Measurements from ENCODE around the gene WFDC8. TPM values are rescaled to one million over a fixed set of nuclear protein-coding genes. Genes with fewer than 3 reads are reported as not detected.

WFDC8 gene
- total and polyA plus RNA-seq, 2 donors (not counting 1 experiment from before 2014, with no cell fraction given) = not detected

DNA sequence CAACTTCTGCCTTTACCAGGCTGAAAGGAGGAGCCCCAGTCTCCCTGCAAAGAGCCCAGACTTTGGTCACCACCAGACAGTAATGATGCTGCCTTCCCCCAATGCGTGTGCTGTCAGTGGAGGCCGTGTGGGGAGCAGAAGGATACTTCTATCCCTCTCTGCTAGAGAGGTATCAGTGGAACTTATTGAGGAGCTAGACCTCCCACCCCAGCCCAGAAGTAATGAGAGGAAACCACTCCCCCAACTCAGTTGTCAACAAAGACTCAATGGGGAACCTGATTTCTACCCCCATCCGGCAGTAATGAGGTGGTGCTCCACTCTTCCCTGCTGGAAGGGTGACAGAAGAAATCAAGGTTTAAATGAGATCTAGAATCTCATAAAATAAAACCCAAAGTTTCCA lies 4.4 kb upstream of the WFDC8 start:
- Histone ChIP-seq H4K20me1 (ENCODE audit: control insufficient read depth, extremely low read depth, insufficient read depth, low read length) (no peaks in the 10 kb centered on the region), H3K9ac (ENCODE audit: insufficient read depth, low read length) (no peak overlapping the region)
- TF ChIP-seq, protein P1, sequence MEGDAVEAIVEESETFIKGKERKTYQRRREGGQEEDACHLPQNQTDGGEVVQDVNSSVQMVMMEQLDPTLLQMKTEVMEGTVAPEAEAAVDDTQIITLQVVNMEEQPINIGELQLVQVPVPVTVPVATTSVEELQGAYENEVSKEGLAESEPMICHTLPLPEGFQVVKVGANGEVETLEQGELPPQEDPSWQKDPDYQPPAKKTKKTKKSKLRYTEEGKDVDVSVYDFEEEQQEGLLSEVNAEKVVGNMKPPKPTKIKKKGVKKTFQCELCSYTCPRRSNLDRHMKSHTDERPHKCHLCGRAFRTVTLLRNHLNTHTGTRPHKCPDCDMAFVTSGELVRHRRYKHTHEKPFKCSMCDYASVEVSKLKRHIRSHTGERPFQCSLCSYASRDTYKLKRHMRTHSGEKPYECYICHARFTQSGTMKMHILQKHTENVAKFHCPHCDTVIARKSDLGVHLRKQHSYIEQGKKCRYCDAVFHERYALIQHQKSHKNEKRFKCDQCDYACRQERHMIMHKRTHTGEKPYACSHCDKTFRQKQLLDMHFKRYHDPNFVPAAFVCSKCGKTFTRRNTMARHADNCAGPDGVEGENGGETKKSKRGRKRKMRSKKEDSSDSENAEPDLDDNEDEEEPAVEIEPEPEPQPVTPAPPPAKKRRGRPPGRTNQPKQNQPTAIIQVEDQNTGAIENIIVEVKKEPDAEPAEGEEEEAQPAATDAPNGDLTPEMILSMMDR (conservative IDR thresholded peaks at IDR 0.05 in 1 of 2, IDR thresholded peaks at IDR 0.05 in 1 of 2; ENCODE audit: low read depth in 1 of 2, low read length in 2 of 2) = no peak
- TF ChIP-seq EZH2 (IDR thresholded peaks at IDR 0.05; ENCODE audit: low read length, missing control alignments) = no peak

DNA sequence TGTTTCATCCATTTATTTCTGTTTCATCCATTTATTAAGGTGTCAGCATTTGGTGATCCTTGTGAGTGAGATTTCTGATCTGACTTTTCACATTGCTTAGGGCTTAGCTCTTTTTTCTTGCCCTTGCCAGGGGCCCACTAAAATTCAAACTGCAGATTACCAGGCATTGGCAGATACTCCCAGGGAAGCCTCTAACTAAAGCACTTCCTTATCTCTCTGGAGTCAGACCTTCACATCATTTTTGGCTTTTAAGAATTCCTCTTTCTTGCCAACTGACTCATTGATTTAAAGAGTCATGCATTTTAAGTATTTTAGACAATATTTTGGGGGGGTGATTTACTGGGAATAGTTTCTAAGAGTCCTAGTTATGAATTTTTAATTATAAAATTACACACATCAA lies 2.6 kb upstream of the WFDC8 start:
- no peak for TF ChIP-seq EZH2 (IDR thresholded peaks at IDR 0.05; ENCODE audit: low read length, missing control alignments)
- TF ChIP-seq, protein P1 (conservative IDR thresholded peaks at IDR 0.05 in 1 of 2, IDR thresholded peaks at IDR 0.05 in 1 of 2; ENCODE audit: low read depth in 1 of 2, low read length in 2 of 2) = no peak
- Histone ChIP-seq H3K9me3 (ENCODE audit: control insufficient read depth, insufficient read depth, low read depth, low read length) (no peaks in the 10 kb centered on the region), H3K4me2 (ENCODE audit: extremely low read depth, insufficient read depth, low read length) (no peak overlapping the region), H3K79me2 (ENCODE audit: control insufficient read depth, insufficient read depth, low read length) (no peaks in the 10 kb centered on the region), H2AFZ (ENCODE audit: low read length) (no peak overlapping the region), H3K36me3 (ENCODE audit: control insufficient read depth, insufficient read depth, low read length) (no peaks in the 10 kb centered on the region), H4K20me1 (ENCODE audit: control insufficient read depth, extremely low read depth, insufficient read depth, low read length) (no peaks in the 10 kb centered on the region), H3K27ac (ENCODE audit: insufficient read depth, low read length) (no peak overlapping the region), H3K4me3 (replicated peaks in 1 of 4; ENCODE audit: control extremely low read depth in 1 of 4, insufficient read depth in 1 of 4, low read depth in 3 of 4, low read length in 4 of 4) (no peak overlapping the region), H3K27me3 (ENCODE audit: control insufficient read depth, insufficient read depth, low read length) (peaks cover 4% of the 10 kb centered on the region), H3K9ac (ENCODE audit: insufficient read depth, low read length) (no peak overlapping the region), H3K4me1 (ENCODE audit: control insufficient read depth, extremely low read depth, insufficient read depth, low read length) (no peaks in the 10 kb centered on the region)
- DNase-seq (ENCODE audit: low read depth in 2 of 2) = peak in 1 of 2 donors; percentile 24

More for the DNA sequence above, 4.4 kb upstream of the WFDC8 start:
- no peak overlapping the region for H3K4me2 ChIP-seq (ENCODE audit: extremely low read depth, insufficient read depth, low read length)
- H3K4me3 ChIP-seq (replicated peaks in 1 of 4; ENCODE audit: control extremely low read depth in 1 of 4, insufficient read depth in 1 of 4, low read depth in 3 of 4, low read length in 4 of 4) = no peak overlapping the region
- no peaks in the 10 kb centered on the region for H3K9me3 ChIP-seq (ENCODE audit: control insufficient read depth, insufficient read depth, low read depth, low read length)
- no peaks in the 10 kb centered on the region for H3K4me1 ChIP-seq (ENCODE audit: control insufficient read depth, extremely low read depth, insufficient read depth, low read length)
- no peak overlapping the region for H3K27ac ChIP-seq (ENCODE audit: insufficient read depth, low read length)
- no peak for DNase-seq (ENCODE audit: low read depth in 2 of 2)
- H3K79me2 ChIP-seq (ENCODE audit: control insufficient read depth, insufficient read depth, low read length) = no peaks in the 10 kb centered on the region
- H2AFZ ChIP-seq (ENCODE audit: low read length) = no peak overlapping the region
- no peaks in the 10 kb centered on the region for H3K36me3 ChIP-seq (ENCODE audit: control insufficient read depth, insufficient read depth, low read length)
- H3K27me3 ChIP-seq (ENCODE audit: control insufficient read depth, insufficient read depth, low read length) = peaks cover 4% of the 10 kb centered on the region

DNA sequence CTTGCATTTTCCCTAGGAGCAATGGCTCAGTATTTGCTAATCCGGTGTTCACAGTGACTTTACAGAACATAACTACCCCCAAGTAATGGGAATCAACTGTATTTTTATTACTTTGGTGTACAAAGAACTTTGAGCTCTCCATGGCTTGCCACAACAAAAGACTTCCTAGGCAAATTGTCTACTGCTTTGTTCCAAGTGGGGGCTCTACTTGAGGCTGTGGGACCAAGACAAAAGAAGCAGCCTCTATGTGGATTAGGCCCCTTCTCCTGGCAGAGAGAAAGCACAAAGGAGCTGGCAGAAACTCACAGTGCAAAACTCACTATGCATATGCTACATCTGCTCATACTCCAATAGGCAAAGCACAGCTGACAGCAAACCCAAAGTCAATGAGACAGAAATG lies 853 bp downstream of the WFDC8 start:
- Histone ChIP-seq H3K9ac (ENCODE audit: insufficient read depth, low read length) (no peak overlapping the region), H3K4me1 (ENCODE audit: control insufficient read depth, extremely low read depth, insufficient read depth, low read length) (no peaks in the 10 kb centered on the region), H3K36me3 (ENCODE audit: control insufficient read depth, insufficient read depth, low read length) (no peaks in the 10 kb centered on the region), H3K27ac (ENCODE audit: insufficient read depth, low read length) (no peak overlapping the region), H3K27me3 (ENCODE audit: control insufficient read depth, insufficient read depth, low read length) (peaks cover 1% of the 10 kb centered on the region), H2AFZ (ENCODE audit: low read length) (no peak overlapping the region), H3K9me3 (ENCODE audit: control insufficient read depth, insufficient read depth, low read depth, low read length) (no peaks in the 10 kb centered on the region), H3K4me3 (replicated peaks in 1 of 4; ENCODE audit: control extremely low read depth in 1 of 4, insufficient read depth in 1 of 4, low read depth in 3 of 4, low read length in 4 of 4) (no peak overlapping the region), H4K20me1 (ENCODE audit: control insufficient read depth, extremely low read depth, insufficient read depth, low read length) (no peaks in the 10 kb centered on the region), H3K79me2 (ENCODE audit: control insufficient read depth, insufficient read depth, low read length) (no peaks in the 10 kb centered on the region), H3K4me2 (ENCODE audit: extremely low read depth, insufficient read depth, low read length) (no peak overlapping the region)
- TF ChIP-seq, protein P1 (conservative IDR thresholded peaks at IDR 0.05 in 1 of 2, IDR thresholded peaks at IDR 0.05 in 1 of 2; ENCODE audit: low read depth in 1 of 2, low read length in 2 of 2) = no peak
- no peak for TF ChIP-seq EZH2 (IDR thresholded peaks at IDR 0.05; ENCODE audit: low read length, missing control alignments)
- no peak for DNase-seq (ENCODE audit: low read depth in 2 of 2)

Data from fibroblast of lung (primary cell).